Neural progenitor cell (in vitro differentiated cells): ENCODE measurements around the gene CRYGS.

Experiments
- CTCF ChIP-seq: fragments of 200-600 bp; sonication (generic); IDR thresholded peaks from 2 replicates; pipeline ENCODE4 v1.5.1; 2017; ENCODE audit warnings: antibody characterized with exemption, mild to moderate bottlenecking
- EZH2 ChIP-seq: fragments of 200-600 bp; sonication (generic); IDR thresholded peaks from 2 replicates; pipeline ENCODE4 v1.6.1; 2017; ENCODE audit warnings: antibody characterized with exemption, mild to moderate bottlenecking, moderate library complexity
- EZH2phosphoT487 ChIP-seq: fragments of 200-600 bp; sonication (generic); IDR thresholded peaks from 2 replicates; pipeline ENCODE4 v1.6.1; 2017; ENCODE audit warnings: antibody characterized with exemption

DNA sequence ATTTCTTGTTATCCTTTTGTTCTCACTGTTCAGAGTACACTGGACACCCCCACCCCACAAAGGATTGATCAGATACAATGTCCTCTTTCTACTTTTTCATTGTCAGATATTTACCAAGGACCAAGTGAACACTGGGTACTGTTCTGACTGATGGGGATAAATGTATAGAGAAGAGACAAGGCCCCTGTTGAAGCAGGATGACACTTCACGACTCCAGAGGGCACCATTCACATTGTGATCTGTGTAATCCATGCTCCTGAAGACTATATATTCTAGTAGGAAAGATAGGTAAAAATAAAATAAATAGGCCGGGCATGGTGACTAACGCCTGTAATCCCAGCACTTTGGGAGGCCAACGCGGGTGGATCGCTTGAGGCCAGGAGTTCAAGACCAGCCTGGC, 7.2 kb upstream of the CRYGS start:
- TF ChIP-seq CTCF (no peak), EZH2 (no peak), EZH2phosphoT487 (no peak)
